CD14-positive monocyte (primary cell): ENCODE measurements around the gene GCNT1. TPM values are rescaled to one million over a fixed set of nuclear protein-coding genes. Genes with fewer than 3 reads are reported as not detected.

Experiments
- DNase-seq, 3 donors: peaks; one replicate each; pipeline ENCODE4 v3.0.0-alpha.2; 2011 to 2022
- H2AFZ ChIP-seq: 2 replicates; pipeline ENCODE4 v1.6.0; 2012; ENCODE audit warnings: mild to moderate bottlenecking, low read depth, low read length, inconsistent platforms; ENCODE audit not compliant: insufficient read depth, poor library complexity, severe bottlenecking
- H3K27ac ChIP-seq, 2 donors: 1 replicate in 1 of 2; 2 replicates in 1 of 2; pipeline ENCODE4 v1.5.1; 2012 to 2013; ENCODE audit warnings: low read length in 2 of 2, control low read depth in 1 of 2, inconsistent platforms in 1 of 2, low read depth in 1 of 2, mild to moderate bottlenecking in 1 of 2
- H3K27me3 ChIP-seq, 2 donors: one replicate each; pipeline versions ENCODE4 v1.6.0 to v1.6.1; 2011 to 2013; ENCODE audit warnings: low read length in 2 of 2; ENCODE audit not compliant: control insufficient read depth in 2 of 2, insufficient read depth in 2 of 2
- H3K36me3 ChIP-seq, 2 donors: replicated peaks in 1 of 2; 1 replicate in 1 of 2; 2 replicates in 1 of 2; pipeline versions ENCODE4 v1.5.1 to v1.6.1; 2012 to 2013; ENCODE audit warnings: low read length in 2 of 2, control low read depth in 1 of 2, inconsistent platforms in 1 of 2, mild to moderate bottlenecking in 1 of 2; ENCODE audit not compliant: insufficient read depth in 2 of 2, control insufficient read depth in 1 of 2
- H3K4me1 ChIP-seq, 2 donors: 1 replicate in 1 of 2; 2 replicates in 1 of 2; pipeline versions ENCODE4 v1.5.1 to v1.6.1; 2012 to 2013; ENCODE audit warnings: low read length in 2 of 2, control low read depth in 1 of 2, inconsistent platforms in 1 of 2, mild to moderate bottlenecking in 1 of 2, moderate library complexity in 1 of 2; ENCODE audit not compliant: insufficient read depth in 2 of 2, control insufficient read depth in 1 of 2
- H3K4me2 ChIP-seq: replicated peaks from 2 replicates; pipeline ENCODE3; 2012; ENCODE audit warnings: low read length, moderate library complexity, mild to moderate bottlenecking; ENCODE audit not compliant: poor library complexity, severe bottlenecking; ENCODE audit errors: extremely low read depth
- H3K4me3 ChIP-seq, 3 experiments: fragments of 200-600 bp in 1 of 3; sonication (generic) in 1 of 3; replicated peaks in 1 of 3; 1 replicate in 2 of 3; 2 replicates in 1 of 3; pipeline ENCODE4 v1.5.1; 2011 to 2013; ENCODE audit warnings: low read length in 3 of 3, mild to moderate bottlenecking in 3 of 3, control low read depth in 2 of 3, low read depth in 2 of 3, inconsistent platforms in 1 of 3, moderate library complexity in 1 of 3
- H3K79me2 ChIP-seq: 2 replicates; pipeline ENCODE4 v1.6.0; 2012; ENCODE audit warnings: mild to moderate bottlenecking, control low read depth, inconsistent platforms, low read length, moderate library complexity; ENCODE audit not compliant: insufficient read depth
- H3K9ac ChIP-seq: 2 replicates; pipeline ENCODE4 v1.6.0; 2017; ENCODE audit warnings: low read length, mild to moderate bottlenecking; ENCODE audit not compliant: insufficient read depth, poor library complexity, severe bottlenecking
- H3K9me3 ChIP-seq, 2 donors: replicated peaks in 1 of 2; 1 replicate in 1 of 2; 2 replicates in 1 of 2; pipeline versions ENCODE4 v1.5.1 to v1.6.1; 2012 to 2013; ENCODE audit warnings: low read length in 2 of 2, control low read depth in 1 of 2; ENCODE audit not compliant: control insufficient read depth in 1 of 2, insufficient read depth in 1 of 2
- H4K20me1 ChIP-seq: 2 replicates; pipeline ENCODE4 v1.6.0; 2012; ENCODE audit warnings: mild to moderate bottlenecking, low read length, control low read depth, moderate library complexity; ENCODE audit not compliant: insufficient read depth
- H3K27ac Mint-ChIP-seq, 7 donors: one replicate each; pipeline ENCODE4 v1.8.0; 2020; ENCODE audit warnings: mild to moderate bottlenecking in 7 of 7, mixed read lengths in 7 of 7, moderate library complexity in 6 of 7, inconsistent platforms in 2 of 7
- H3K27me3 Mint-ChIP-seq, 3 donors: one replicate each; pipeline ENCODE4 v1.8.0; 2021 to 2022; ENCODE audit warnings: low read depth in 3 of 3, mild to moderate bottlenecking in 3 of 3, mixed read lengths in 3 of 3, moderate library complexity in 3 of 3, inconsistent platforms in 1 of 3
- H3K36me3 Mint-ChIP-seq, 2 donors: one replicate each; pipeline ENCODE4 v1.8.0; 2020; ENCODE audit warnings: mixed read lengths in 2 of 2, inconsistent platforms in 1 of 2, mild to moderate bottlenecking in 1 of 2
- H3K4me1 Mint-ChIP-seq: one replicate; pipeline ENCODE4 v1.8.0; 2020; ENCODE audit warnings: mild to moderate bottlenecking, mixed read lengths
- H3K4me3 Mint-ChIP-seq, 2 donors: one replicate each; pipeline ENCODE4 v1.8.0; 2020; ENCODE audit warnings: mild to moderate bottlenecking in 2 of 2, mixed read lengths in 2 of 2, moderate library complexity in 1 of 2
- H3K9me3 Mint-ChIP-seq, 7 donors: one replicate each; pipeline ENCODE4 v1.8.0; 2020 to 2022; ENCODE audit warnings: mixed read lengths in 7 of 7, mild to moderate bottlenecking in 6 of 7, moderate library complexity in 6 of 7, inconsistent platforms in 2 of 7
- WGBS: methylation state at CpG from one replicate; pipeline ENCODE4 v1.1.5; 2013; ENCODE audit warnings: missing lambda C conversion rate; ENCODE audit not compliant: insufficient coverage; 5-methylcytosine and 5-hydroxymethylcytosine counted together
- intact Hi-C, 2 donors: fragments of 100-400 bp; cut with micrococcal nuclease; formaldehyde crosslinking; loops; one replicate each; pipeline versions ENCODE4 v1.15.0 to v1.15.1; 2023
- polyA plus RNA-seq, 3 donors: library from polyadenylated mRNA; depleted of rRNA in 1 of 3; unstranded in 2 of 3; stranded (reverse) in 1 of 3; fragments of 300-500 nt in 2 of 3; fragments of >200 nt in 1 of 3; fragmentation: Illumina TruSeq in 2 of 3; gene quantifications; 1 replicate in 2 of 3; 2 replicates in 1 of 3; pipeline ENCODE4 v1.2.3, GENCODE V29; 2012 to 2021
- TF ChIP-seq, protein P1 (sequence below): fragments of 200-600 bp; IDR thresholded peaks from one replicate; pipeline ENCODE4 v1.8.0; 2022; ENCODE audit warnings: antibody characterized with exemption, mild to moderate bottlenecking

Gene GCNT1
- polyA plus RNA-seq, 3 donors = 8.4 to 15.4 (median 9.3) TPM

DNA sequence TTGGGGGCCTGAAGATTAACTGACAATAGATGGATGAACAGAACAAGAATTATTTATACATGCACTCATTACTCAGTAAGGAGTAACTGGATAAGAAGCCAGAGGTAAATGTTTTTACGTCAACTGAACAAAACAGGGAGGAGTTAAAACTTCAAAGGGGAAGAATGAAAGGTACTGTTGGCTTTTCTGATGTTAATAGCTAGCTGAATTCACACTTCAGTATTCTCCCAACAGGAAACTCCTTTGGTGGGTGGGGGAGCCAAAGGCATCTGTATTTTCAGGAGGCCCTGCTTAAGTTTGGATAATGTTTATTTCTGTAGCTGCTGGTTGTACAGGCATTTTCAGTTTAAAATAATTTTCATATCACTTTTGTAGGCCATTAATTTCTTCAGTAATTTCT lies 41.6 kb upstream of the GCNT1 start:
- H3K36me3 Mint-ChIP-seq = peaks cover 2 to 3% of the 10 kb centered on the region in 2 donors
- Histone ChIP-seq H3K79me2 (no peaks in the 10 kb centered on the region), H3K9ac (no peak overlapping the region), H3K27ac (no peak overlapping the region), H3K4me3 (no peak overlapping the region), H3K9me3 (no peaks in the 10 kb centered on the region), H3K27me3 (no peaks in the 10 kb centered on the region), H2AFZ (no peak overlapping the region), H3K4me1 (no peaks in the 10 kb centered on the region), H3K36me3 (no peaks in the 10 kb centered on the region), H3K4me2 (no peak overlapping the region), H4K20me1 (no peaks in the 10 kb centered on the region)
- peaks cover 8 to 20% (median 11%) of the 10 kb centered on the region in 7 donors for H3K9me3 Mint-ChIP-seq
- H3K4me3 Mint-ChIP-seq = no peak overlapping the region
- H3K27me3 Mint-ChIP-seq = peaks cover 0 to 3% (median 0%) of the 10 kb centered on the region in 3 donors
- H3K27ac Mint-ChIP-seq = no peak overlapping the region
- peaks cover 16% of the 10 kb centered on the region for H3K4me1 Mint-ChIP-seq
- no peak for DNase-seq
- intact Hi-C loops = no loop called here
- TF ChIP-seq, protein P1, sequence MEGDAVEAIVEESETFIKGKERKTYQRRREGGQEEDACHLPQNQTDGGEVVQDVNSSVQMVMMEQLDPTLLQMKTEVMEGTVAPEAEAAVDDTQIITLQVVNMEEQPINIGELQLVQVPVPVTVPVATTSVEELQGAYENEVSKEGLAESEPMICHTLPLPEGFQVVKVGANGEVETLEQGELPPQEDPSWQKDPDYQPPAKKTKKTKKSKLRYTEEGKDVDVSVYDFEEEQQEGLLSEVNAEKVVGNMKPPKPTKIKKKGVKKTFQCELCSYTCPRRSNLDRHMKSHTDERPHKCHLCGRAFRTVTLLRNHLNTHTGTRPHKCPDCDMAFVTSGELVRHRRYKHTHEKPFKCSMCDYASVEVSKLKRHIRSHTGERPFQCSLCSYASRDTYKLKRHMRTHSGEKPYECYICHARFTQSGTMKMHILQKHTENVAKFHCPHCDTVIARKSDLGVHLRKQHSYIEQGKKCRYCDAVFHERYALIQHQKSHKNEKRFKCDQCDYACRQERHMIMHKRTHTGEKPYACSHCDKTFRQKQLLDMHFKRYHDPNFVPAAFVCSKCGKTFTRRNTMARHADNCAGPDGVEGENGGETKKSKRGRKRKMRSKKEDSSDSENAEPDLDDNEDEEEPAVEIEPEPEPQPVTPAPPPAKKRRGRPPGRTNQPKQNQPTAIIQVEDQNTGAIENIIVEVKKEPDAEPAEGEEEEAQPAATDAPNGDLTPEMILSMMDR = no peak
- no CpG with 5 or more reads among the region's 1 CpG for WGBS

- H3K4me2 ChIP-seq = no peak overlapping the region
- no peak overlapping the region for H3K27ac ChIP-seq
- Mint-ChIP-seq H3K27me3 (peaks cover 0 to 3% (median 0%) of the 10 kb centered on the region in 3 donors), H3K36me3 (no peaks in the 10 kb centered on the region), H3K4me3 (no peak overlapping the region), H3K9me3 (peaks cover 0 to 5% (median 0%) of the 10 kb centered on the region in 7 donors), H3K4me1 (peaks cover 8% of the 10 kb centered on the region), H3K27ac (no peak overlapping the region)
- H3K4me3 ChIP-seq = no peak overlapping the region
- no peak overlapping the region for H3K9ac ChIP-seq
- no peaks in the 10 kb centered on the region for H4K20me1 ChIP-seq
- no peaks in the 10 kb centered on the region for H3K79me2 ChIP-seq
- no peaks in the 10 kb centered on the region for H3K4me1 ChIP-seq
- H3K27me3 ChIP-seq = no peaks in the 10 kb centered on the region
- WGBS = 83% methylated on average over 1 of the region's 2 CpGs
- no peak overlapping the region for H2AFZ ChIP-seq
- DNase-seq = peak in 2 of 3 donors; percentile 22 to 31
- no peaks in the 10 kb centered on the region for H3K9me3 ChIP-seq
- intact Hi-C loops = no loop called here
- H3K36me3 ChIP-seq = no peaks in the 10 kb centered on the region
- TF ChIP-seq, protein P1 = peak; percentile 74
Observed at GRCh38 chr9:76419782-76420380, 39.1 kb upstream of the GCNT1 start.
